Mesothelial cell of epicardium (in vitro differentiated cells): ENCODE results near the gene RGS9. TPM values are rescaled to one million over a fixed set of nuclear protein-coding genes. Genes with fewer than 3 reads are reported as not detected.

Experiments
- DNase-seq, 2 experiments: peaks; one replicate each; pipeline ENCODE4 v3.0.0; 2021; ENCODE audit warnings: low spot score in 2 of 2; ENCODE audit not compliant: unreplicated experiment in 2 of 2
- H3K27ac Mint-ChIP-seq: 2 replicates; pipeline ENCODE4 v1.8.0; 2021; ENCODE audit warnings: mixed read lengths
- H3K27me3 Mint-ChIP-seq: 2 replicates; pipeline ENCODE4 v1.8.0; 2021; ENCODE audit warnings: low read depth, mixed read lengths
- H3K36me3 Mint-ChIP-seq: 2 replicates; pipeline ENCODE4 v1.8.0; 2021; ENCODE audit warnings: mixed read lengths
- H3K4me1 Mint-ChIP-seq: 2 replicates; pipeline ENCODE4 v1.8.0; 2021; ENCODE audit warnings: mixed read lengths
- H3K4me3 Mint-ChIP-seq: 2 replicates; pipeline ENCODE4 v1.8.0; 2021; ENCODE audit warnings: mild to moderate bottlenecking, moderate library complexity, mixed read lengths
- H3K9me3 Mint-ChIP-seq: 2 replicates; pipeline ENCODE4 v1.8.0; 2021; ENCODE audit warnings: mixed read lengths
- total RNA-seq: library from RNA; stranded (reverse); gene quantifications from 3 replicates; pipeline ENCODE4 v1.2.1, GENCODE V29; 2021
- TF ChIP-seq, protein P1 (sequence below): fragments of 200-600 bp; sonication (generic); IDR thresholded peaks from one replicate; pipeline ENCODE4 v1.5.0; 2021; ENCODE audit warnings: antibody characterized with exemption; ENCODE audit not compliant: unreplicated experiment

Gene RGS9
- total RNA-seq, 1 donor from 2014 or later, result 8.9 TPM

DNA sequence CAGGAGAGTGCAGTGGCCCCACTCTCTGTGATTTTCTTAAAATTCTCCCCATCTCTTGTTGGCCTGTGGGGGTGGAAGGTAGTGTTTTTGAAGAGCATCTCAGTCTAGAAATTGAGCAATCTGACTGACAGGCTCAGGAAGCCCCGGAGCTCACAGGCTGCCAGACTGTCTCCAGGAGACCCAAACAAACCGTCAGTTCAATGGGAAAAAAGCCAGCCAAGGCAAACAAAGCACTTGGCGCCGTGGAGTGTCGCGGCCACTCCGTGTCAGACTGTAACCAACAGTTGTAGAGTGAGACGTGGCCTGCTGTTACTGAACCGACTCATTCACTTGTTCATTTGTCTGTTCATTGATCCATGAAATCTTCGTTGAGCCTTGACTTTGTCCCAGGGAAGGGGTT is 33.7 kb downstream of the RGS9 start:
- no peaks in the 10 kb centered on the region for H3K9me3 Mint-ChIP-seq
- H3K4me3 Mint-ChIP-seq, result no peak overlapping the region
- TF ChIP-seq, protein P1, sequence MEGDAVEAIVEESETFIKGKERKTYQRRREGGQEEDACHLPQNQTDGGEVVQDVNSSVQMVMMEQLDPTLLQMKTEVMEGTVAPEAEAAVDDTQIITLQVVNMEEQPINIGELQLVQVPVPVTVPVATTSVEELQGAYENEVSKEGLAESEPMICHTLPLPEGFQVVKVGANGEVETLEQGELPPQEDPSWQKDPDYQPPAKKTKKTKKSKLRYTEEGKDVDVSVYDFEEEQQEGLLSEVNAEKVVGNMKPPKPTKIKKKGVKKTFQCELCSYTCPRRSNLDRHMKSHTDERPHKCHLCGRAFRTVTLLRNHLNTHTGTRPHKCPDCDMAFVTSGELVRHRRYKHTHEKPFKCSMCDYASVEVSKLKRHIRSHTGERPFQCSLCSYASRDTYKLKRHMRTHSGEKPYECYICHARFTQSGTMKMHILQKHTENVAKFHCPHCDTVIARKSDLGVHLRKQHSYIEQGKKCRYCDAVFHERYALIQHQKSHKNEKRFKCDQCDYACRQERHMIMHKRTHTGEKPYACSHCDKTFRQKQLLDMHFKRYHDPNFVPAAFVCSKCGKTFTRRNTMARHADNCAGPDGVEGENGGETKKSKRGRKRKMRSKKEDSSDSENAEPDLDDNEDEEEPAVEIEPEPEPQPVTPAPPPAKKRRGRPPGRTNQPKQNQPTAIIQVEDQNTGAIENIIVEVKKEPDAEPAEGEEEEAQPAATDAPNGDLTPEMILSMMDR, result no peak
- H3K36me3 Mint-ChIP-seq, result no peaks in the 10 kb centered on the region
- DNase-seq, result no peak
- H3K27me3 Mint-ChIP-seq, result no peaks in the 10 kb centered on the region
- no peak overlapping the region for H3K27ac Mint-ChIP-seq
- H3K4me1 Mint-ChIP-seq, result peaks cover 7% of the 10 kb centered on the region

DNA sequence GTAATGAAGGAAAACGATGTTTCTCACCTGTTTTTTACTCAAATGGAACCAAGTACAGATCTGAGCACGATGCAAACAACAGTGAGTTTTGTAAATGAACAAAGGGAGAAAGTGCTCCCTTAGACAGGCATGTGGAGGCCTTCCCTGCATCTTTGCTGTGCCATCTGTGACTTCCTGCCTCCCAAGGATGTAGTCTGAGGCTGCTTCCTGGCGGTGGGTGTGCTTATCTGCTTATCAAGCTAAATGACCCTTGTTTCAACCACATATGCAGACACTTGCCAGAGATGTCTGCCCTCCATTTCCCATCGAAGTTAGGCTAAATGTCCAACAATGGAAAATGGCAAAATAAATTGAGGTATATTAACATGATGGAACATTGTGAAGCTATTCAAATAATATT is 34.6 kb downstream of the RGS9 start:
- Mint-ChIP-seq H3K27me3 (no peaks in the 10 kb centered on the region), H3K4me1 (peaks cover 7% of the 10 kb centered on the region), H3K4me3 (no peak overlapping the region), H3K27ac (no peak overlapping the region), H3K9me3 (no peaks in the 10 kb centered on the region), H3K36me3 (no peaks in the 10 kb centered on the region)
- TF ChIP-seq, protein P1, result no peak
- no peak for DNase-seq

DNA sequence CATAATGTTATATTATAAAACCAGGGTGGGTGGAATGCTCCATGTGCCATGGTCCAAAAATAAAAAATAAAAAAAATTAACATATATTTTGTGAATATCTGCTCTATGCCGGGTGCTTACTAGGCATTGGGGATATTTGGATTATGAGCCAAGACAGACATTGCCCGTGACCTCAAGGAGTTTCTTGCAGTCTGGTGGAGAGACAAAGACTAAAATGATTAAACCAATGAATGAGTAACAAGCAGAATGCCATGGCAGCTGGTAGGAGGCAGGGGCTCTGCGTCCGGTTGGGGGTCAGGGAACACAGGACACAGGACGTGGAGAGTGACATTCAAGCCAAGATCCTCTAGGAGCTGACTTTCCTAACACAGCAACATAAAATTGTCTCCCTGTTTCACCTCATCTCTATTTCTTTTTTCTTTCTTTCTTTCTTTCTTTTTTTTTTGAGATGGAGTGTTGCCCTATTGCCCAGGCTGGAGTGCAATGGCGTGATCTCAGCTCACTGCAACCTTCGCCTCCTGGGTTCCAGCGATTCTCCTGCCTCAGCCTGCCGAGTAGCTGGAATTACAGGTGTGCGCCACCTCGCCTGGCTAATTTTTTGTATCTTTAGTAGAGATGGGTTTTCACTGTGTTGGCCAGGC is 35.4 kb downstream of the RGS9 start:
- peaks cover 7% of the 10 kb centered on the region for H3K4me1 Mint-ChIP-seq
- TF ChIP-seq, protein P1, result no peak

DNA sequence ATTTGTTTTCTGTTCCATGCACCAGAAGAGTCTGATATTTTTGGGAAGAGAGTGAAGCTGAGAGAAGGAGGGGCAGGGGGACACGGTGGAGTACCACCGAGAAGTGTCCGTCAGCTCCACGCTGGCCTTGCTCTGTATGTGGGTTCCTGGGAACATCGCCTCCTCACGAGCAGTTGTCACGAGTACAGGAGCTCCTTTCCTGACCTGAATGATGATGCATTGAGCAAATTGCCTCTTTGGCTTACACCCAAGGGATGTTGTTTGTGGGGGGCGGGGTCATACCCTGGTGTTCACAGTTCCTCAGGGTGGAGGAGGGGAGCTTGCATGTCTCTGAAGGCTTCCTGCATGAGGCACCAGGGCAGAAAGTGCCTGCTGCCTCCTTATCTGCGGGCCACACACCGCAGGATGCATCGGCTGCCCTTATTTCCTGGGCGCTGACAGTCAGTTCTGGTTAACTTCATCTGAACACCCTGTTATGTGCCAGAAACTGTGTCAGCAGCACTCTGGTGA is 36.2 kb downstream of the RGS9 start:
- peaks cover 7% of the 10 kb centered on the region for H3K4me1 Mint-ChIP-seq
- TF ChIP-seq, protein P1, result no peak
- H3K4me3 Mint-ChIP-seq, result no peak overlapping the region
- DNase-seq, result no peak
- H3K9me3 Mint-ChIP-seq, result no peaks in the 10 kb centered on the region
- no peaks in the 10 kb centered on the region for H3K36me3 Mint-ChIP-seq
- no peaks in the 10 kb centered on the region for H3K27me3 Mint-ChIP-seq
- no peak overlapping the region for H3K27ac Mint-ChIP-seq

More for the DNA sequence above, 35.4 kb downstream of the RGS9 start:
- Mint-ChIP-seq H3K27ac (no peak overlapping the region), H3K4me3 (no peak overlapping the region), H3K36me3 (no peaks in the 10 kb centered on the region), H3K27me3 (no peaks in the 10 kb centered on the region), H3K9me3 (no peaks in the 10 kb centered on the region)
- DNase-seq, result no peak

DNA sequence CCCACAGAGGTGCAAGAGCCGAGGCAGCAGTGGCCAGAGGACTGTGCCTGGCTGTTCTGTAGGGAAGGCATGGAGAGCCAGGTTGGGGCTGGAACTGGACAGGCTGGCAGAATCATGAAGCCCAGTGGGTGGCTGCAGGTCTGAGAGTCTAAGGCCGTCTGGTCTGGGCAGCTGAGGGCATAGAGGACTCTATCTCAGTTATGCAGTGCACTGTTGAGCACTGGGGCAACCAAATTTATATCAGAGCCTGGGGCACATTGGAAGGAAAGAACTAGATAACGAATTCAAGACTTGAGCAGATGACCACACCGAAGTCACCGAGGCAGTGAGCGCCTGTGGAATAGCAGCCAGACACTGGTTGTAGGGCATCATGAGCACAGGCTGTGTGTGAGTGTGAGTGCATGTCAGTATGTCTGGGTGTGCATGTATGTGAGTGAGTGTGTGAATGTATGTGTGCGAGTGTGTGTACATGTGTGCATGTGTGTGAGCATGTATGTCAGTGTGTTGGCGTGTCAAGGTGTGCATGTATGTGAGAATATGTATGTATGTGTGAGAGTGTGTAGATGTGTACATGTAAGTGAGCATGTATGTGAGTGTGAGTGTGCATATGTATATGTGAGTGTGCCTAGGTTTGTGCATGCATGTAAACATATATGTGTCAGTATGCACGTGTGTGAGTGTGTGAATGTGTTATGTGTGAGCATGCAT is 37.0 kb downstream of the RGS9 start:
- TF ChIP-seq, protein P1, result no peak
- no peak overlapping the region for H3K27ac Mint-ChIP-seq
- H3K27me3 Mint-ChIP-seq, result no peaks in the 10 kb centered on the region
- no peak for DNase-seq
- no peaks in the 10 kb centered on the region for H3K36me3 Mint-ChIP-seq
- no peak overlapping the region for H3K4me3 Mint-ChIP-seq
- no peaks in the 10 kb centered on the region for H3K9me3 Mint-ChIP-seq
- peaks cover 10% of the 10 kb centered on the region for H3K4me1 Mint-ChIP-seq
